PC-9 (cell line): Measurements from ENCODE around the gene GOLGA6L10. TPM values are rescaled to one million over a fixed set of nuclear protein-coding genes. Genes with fewer than 3 reads are reported as not detected.
"Not testable (repeated sequence)": the region's sequence is repeated elsewhere in the genome, so short reads cannot be mapped to it uniquely, and the experiment has no call there.

ENCODE experiments used
- BruUV-seq: library from RNA; stranded (reverse); fragments of 400-500 nt; replicated peaks from 2 replicates; lab custom pipeline; 2021; lab: Mats Ljungman, UMichigan
- CTCF ChIA-PET: fragments of 300-600 bp; sonication (Branson Sonifier 250); formaldehyde crosslinking; loops from one replicate; lab custom pipeline; 2022; ENCODE audit warnings: antibody characterized with exemption; lab: Charles Lee
- POLR2A ChIA-PET: fragments of 300-600 bp; sonication (Branson Sonifier 250); formaldehyde crosslinking; loops from one replicate; lab custom pipeline; 2022; ENCODE audit warnings: antibody characterized with exemption; ENCODE audit not compliant: unreplicated experiment; lab: Charles Lee
- DNase-seq, 2 experiments: peaks; one replicate each; pipeline versions ENCODE4 v3.0.0 to v3.0.0-alpha.2; 2015 to 2022; ENCODE audit warnings: mixed read lengths in 1 of 2
- H2AFZ ChIP-seq: fragments of 200-600 bp; sonication (generic); 2 replicates; pipeline ENCODE4 v1.8.1; 2017; ENCODE audit warnings: antibody characterized with exemption
- H3F3A ChIP-seq: fragments of 200-600 bp; sonication (generic); 2 replicates; pipeline ENCODE4 v1.8.1; 2017; ENCODE audit warnings: antibody characterized with exemption, mild to moderate bottlenecking, low read depth; ENCODE audit not compliant: insufficient read depth
- H3K27ac ChIP-seq: fragments of 200-600 bp; sonication (generic); 2 replicates; pipeline ENCODE4 v1.6.1; 2016; ENCODE audit warnings: mixed run types
- H3K27me3 ChIP-seq: fragments of 200-600 bp; sonication (generic); 2 replicates; pipeline ENCODE4 v1.6.1; 2016; ENCODE audit warnings: low read depth, mixed run types; ENCODE audit not compliant: insufficient read depth
- H3K36me3 ChIP-seq: fragments of 200-600 bp; sonication (generic); 2 replicates; pipeline ENCODE4 v1.6.1; 2016; ENCODE audit warnings: low read depth, mixed run types
- H3K4me1 ChIP-seq: fragments of 200-600 bp; sonication (generic); replicated peaks from 2 replicates; pipeline ENCODE4 v1.6.1; 2016; ENCODE audit warnings: mixed run types; ENCODE audit not compliant: insufficient read depth
- H3K4me2 ChIP-seq: fragments of 200-600 bp; sonication (generic); 2 replicates; pipeline ENCODE4 v1.6.1; 2017; ENCODE audit warnings: mixed run types
- H3K4me3 ChIP-seq: fragments of 200-600 bp; sonication (generic); 2 replicates; pipeline ENCODE4 v1.6.1; 2016; ENCODE audit warnings: mixed run types
- H3K79me2 ChIP-seq: fragments of 200-600 bp; sonication (generic); 2 replicates; pipeline ENCODE4 v1.6.1; 2017; ENCODE audit warnings: low read depth, mixed run types
- H3K9me2 ChIP-seq: fragments of 200-600 bp; sonication (generic); 2 replicates; pipeline ENCODE4 v1.8.1; 2017; ENCODE audit warnings: mild to moderate bottlenecking; ENCODE audit not compliant: insufficient read depth
- H3K9me3 ChIP-seq: fragments of 200-600 bp; sonication (generic); 2 replicates; pipeline ENCODE4 v1.8.1; 2016; ENCODE audit warnings: low read depth; ENCODE audit not compliant: insufficient read depth
- H4K20me1 ChIP-seq: fragments of 200-600 bp; sonication (generic); 2 replicates; pipeline ENCODE4 v1.8.1; 2017; ENCODE audit not compliant: insufficient read depth
- CTCF ChIP-seq: fragments of 200-600 bp; sonication (generic); conservative IDR thresholded peaks from 2 replicates; pipeline ENCODE4 v1.6.1; 2017; ENCODE audit warnings: mixed run types, antibody characterized with exemption, mild to moderate bottlenecking, moderate library complexity
- intact Hi-C: fragments of 100-400 bp; cut with micrococcal nuclease; formaldehyde crosslinking; loops from one replicate; pipeline ENCODE4 v1.10.0; 2022; ENCODE audit not compliant: unreplicated experiment
- total RNA-seq: library from RNA; stranded (reverse); gene quantifications from 2 replicates; pipeline ENCODE4 v1.2.3, GENCODE V29; 2021

GOLGA6L10 gene
- total RNA-seq, 1 experiment from 2014 or later = 2.2 TPM

GRCh38 chr15:82342632-82343374 lies 6.5 kb downstream of the GOLGA6L10 start:
- H3K9me2 ChIP-seq, H4K20me1 ChIP-seq, H3K36me3 ChIP-seq, H3K79me2 ChIP-seq, H3F3A ChIP-seq, H3K27me3 ChIP-seq, H3K27ac ChIP-seq, intact Hi-C loops, H3K4me3 ChIP-seq, POLR2A ChIA-PET, CTCF ChIA-PET, H3K4me1 ChIP-seq, BruUV-seq, H3K9me3 ChIP-seq, H3K4me2 ChIP-seq, H2AFZ ChIP-seq: not testable (repeated sequence)
- TF ChIP-seq CTCF = peak; percentile 66
- DNase-seq = peak in 1 of 2 experiments; percentile 44

- H3K79me2 ChIP-seq, DNase-seq, H3K9me3 ChIP-seq, POLR2A ChIA-PET, H3K4me2 ChIP-seq, H3K27me3 ChIP-seq, BruUV-seq, H3K27ac ChIP-seq, H4K20me1 ChIP-seq, H3K4me3 ChIP-seq, H3K4me1 ChIP-seq, intact Hi-C loops, H3F3A ChIP-seq, CTCF ChIA-PET, H3K9me2 ChIP-seq, H2AFZ ChIP-seq, H3K36me3 ChIP-seq: not testable (repeated sequence)
Measured at GRCh38 chr15:82338573-82338972, 10.7 kb downstream of the GOLGA6L10 start.

GRCh38 chr15:82338053-82338452 lies 11.2 kb downstream of the GOLGA6L10 start:
- not testable (repeated sequence) for H3F3A ChIP-seq

GRCh38 chr15:82337051-82337450 lies 12.2 kb downstream of the GOLGA6L10 start:
- H3K27me3 ChIP-seq, H3F3A ChIP-seq, H3K9me2 ChIP-seq, H3K79me2 ChIP-seq, intact Hi-C loops, DNase-seq, H3K9me3 ChIP-seq, H3K4me3 ChIP-seq, POLR2A ChIA-PET, H3K4me1 ChIP-seq, H3K4me2 ChIP-seq, H3K36me3 ChIP-seq, BruUV-seq, H2AFZ ChIP-seq, CTCF ChIA-PET, H3K27ac ChIP-seq, H4K20me1 ChIP-seq: not testable (repeated sequence)

More at GRCh38 chr15:82338053-82338452, 11.2 kb downstream of the GOLGA6L10 start:
- H2AFZ ChIP-seq, H3K9me3 ChIP-seq, H4K20me1 ChIP-seq, intact Hi-C loops, CTCF ChIA-PET, H3K4me2 ChIP-seq, H3K9me2 ChIP-seq, H3K36me3 ChIP-seq, DNase-seq, H3K4me1 ChIP-seq, H3K27me3 ChIP-seq, H3K4me3 ChIP-seq, BruUV-seq, H3K27ac ChIP-seq, POLR2A ChIA-PET, H3K79me2 ChIP-seq: not testable (repeated sequence)

- H3K79me2 ChIP-seq, H3K27me3 ChIP-seq, H3K4me1 ChIP-seq, POLR2A ChIA-PET, CTCF ChIA-PET, H4K20me1 ChIP-seq, H3K4me2 ChIP-seq, intact Hi-C loops, H3K36me3 ChIP-seq, H3K9me3 ChIP-seq, H3K4me3 ChIP-seq, BruUV-seq, H3K27ac ChIP-seq, H3F3A ChIP-seq, H2AFZ ChIP-seq, H3K9me2 ChIP-seq: not testable (repeated sequence)
- peak in 1 of 2 experiments; percentile 35 for DNase-seq
Measured at GRCh38 chr15:82336180-82336647, 13.1 kb downstream of the GOLGA6L10 start.

- H3K79me2 ChIP-seq, H3K27me3 ChIP-seq, H3K9me3 ChIP-seq, CTCF ChIA-PET, H3F3A ChIP-seq, H3K27ac ChIP-seq, DNase-seq, H3K36me3 ChIP-seq, POLR2A ChIA-PET, BruUV-seq, H3K9me2 ChIP-seq, H2AFZ ChIP-seq, H3K4me3 ChIP-seq, intact Hi-C loops, H3K4me2 ChIP-seq, H3K4me1 ChIP-seq, H4K20me1 ChIP-seq: not testable (repeated sequence)
Measured at GRCh38 chr15:82335006-82335405, 14.3 kb downstream of the GOLGA6L10 start.

- H3K27ac ChIP-seq, H2AFZ ChIP-seq, BruUV-seq, H3K4me1 ChIP-seq, H3K4me3 ChIP-seq, H3F3A ChIP-seq, H3K27me3 ChIP-seq, CTCF ChIA-PET, POLR2A ChIA-PET, H3K79me2 ChIP-seq, H4K20me1 ChIP-seq, H3K36me3 ChIP-seq, H3K9me3 ChIP-seq, intact Hi-C loops, DNase-seq, H3K9me2 ChIP-seq, H3K4me2 ChIP-seq: not testable (repeated sequence)
Measured at GRCh38 chr15:82334554-82334932, 14.7 kb downstream of the GOLGA6L10 start.
